Measurements from ENCODE around the gene DDX10.

The DDX10 gene

DNA sequence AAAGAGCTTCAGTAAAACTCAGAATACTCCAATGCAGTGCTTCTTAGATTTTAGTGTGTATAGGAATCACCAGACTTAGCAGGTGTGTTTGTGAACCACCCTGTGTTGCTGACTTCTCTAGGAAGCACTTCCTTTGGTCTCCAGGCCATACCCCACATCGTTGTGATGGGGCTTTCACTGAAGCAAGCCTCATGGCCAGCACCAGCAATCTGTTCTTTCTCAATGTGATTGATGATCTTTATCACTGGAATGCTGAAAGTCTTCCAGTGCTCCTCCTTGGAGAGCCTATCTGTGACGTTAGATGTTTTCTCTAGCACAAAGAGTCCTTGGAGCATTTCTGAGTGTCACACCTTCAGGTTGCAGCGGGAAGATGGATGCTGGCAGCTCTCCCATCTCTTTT lies 280.5 kb downstream of the DDX10 start:
- Histone ChIP-seq H3K18ac (ENCODE audit: low read length) (no peak overlapping the region), H2BK15ac (ENCODE audit: low read length) (no peak overlapping the region), H3K4me2 (ENCODE audit: insufficient read depth, low read length, poor library complexity, severe bottlenecking) (no peak overlapping the region), H3K27me3 (ENCODE audit: control insufficient read depth in 3 of 3, insufficient read depth in 3 of 3, low read depth in 1 of 3, low read length in 3 of 3) (no peaks in the 10 kb centered on the region), H3K23ac (ENCODE audit: low read depth, low read length, poor library complexity) (no peak overlapping the region), H3K27ac (replicated peaks; ENCODE audit: low read length) (no peak overlapping the region), H3K4me1 (ENCODE audit: control insufficient read depth in 2 of 2, insufficient read depth in 1 of 2, low read depth in 1 of 2, low read length in 2 of 2) (no peaks in the 10 kb centered on the region), H3K4me3 (ENCODE audit: low read length in 2 of 2) (no peak overlapping the region), H3K9me3 (replicated peaks in 1 of 2; ENCODE audit: control insufficient read depth in 2 of 2, insufficient read depth in 1 of 2, low read depth in 1 of 2, low read length in 2 of 2) (no peaks in the 10 kb centered on the region), H3K9ac (ENCODE audit: low read depth, low read length, poor library complexity) (no peak overlapping the region), H3K36me3 (replicated peaks in 1 of 2; ENCODE audit: control insufficient read depth in 2 of 2, insufficient read depth in 2 of 2, low read length in 2 of 2) (peaks cover 4 to 6% of the 10 kb centered on the region in 2 donors), H3K14ac (ENCODE audit: low read length) (no peak overlapping the region), H3K79me1 (ENCODE audit: low read depth, low read length) (no peaks in the 10 kb centered on the region), H2AK5ac (ENCODE audit: low read depth, low read length) (no peak overlapping the region), H2BK5ac (ENCODE audit: low read length) (no peak overlapping the region), H2BK120ac (ENCODE audit: low read depth, low read length) (no peak overlapping the region), H2BK12ac (ENCODE audit: low read length) (no peak overlapping the region), H3K4ac (ENCODE audit: low read length) (no peak overlapping the region), H4K91ac (ENCODE audit: low read depth, low read length, poor library complexity) (no peak overlapping the region), H2AFZ (ENCODE audit: low read length) (no peak overlapping the region), H4K8ac (ENCODE audit: low read depth, low read length) (no peak overlapping the region)
- no CpG with 5 or more reads among the region's 3 CpGs for WGBS, 2 donors (ENCODE audit: extremely low coverage in 2 of 2, insufficient read length in 2 of 2, insufficient replicate concordance in 1 of 2)
- no peak for DNase-seq (ENCODE audit: low spot score)

DNA sequence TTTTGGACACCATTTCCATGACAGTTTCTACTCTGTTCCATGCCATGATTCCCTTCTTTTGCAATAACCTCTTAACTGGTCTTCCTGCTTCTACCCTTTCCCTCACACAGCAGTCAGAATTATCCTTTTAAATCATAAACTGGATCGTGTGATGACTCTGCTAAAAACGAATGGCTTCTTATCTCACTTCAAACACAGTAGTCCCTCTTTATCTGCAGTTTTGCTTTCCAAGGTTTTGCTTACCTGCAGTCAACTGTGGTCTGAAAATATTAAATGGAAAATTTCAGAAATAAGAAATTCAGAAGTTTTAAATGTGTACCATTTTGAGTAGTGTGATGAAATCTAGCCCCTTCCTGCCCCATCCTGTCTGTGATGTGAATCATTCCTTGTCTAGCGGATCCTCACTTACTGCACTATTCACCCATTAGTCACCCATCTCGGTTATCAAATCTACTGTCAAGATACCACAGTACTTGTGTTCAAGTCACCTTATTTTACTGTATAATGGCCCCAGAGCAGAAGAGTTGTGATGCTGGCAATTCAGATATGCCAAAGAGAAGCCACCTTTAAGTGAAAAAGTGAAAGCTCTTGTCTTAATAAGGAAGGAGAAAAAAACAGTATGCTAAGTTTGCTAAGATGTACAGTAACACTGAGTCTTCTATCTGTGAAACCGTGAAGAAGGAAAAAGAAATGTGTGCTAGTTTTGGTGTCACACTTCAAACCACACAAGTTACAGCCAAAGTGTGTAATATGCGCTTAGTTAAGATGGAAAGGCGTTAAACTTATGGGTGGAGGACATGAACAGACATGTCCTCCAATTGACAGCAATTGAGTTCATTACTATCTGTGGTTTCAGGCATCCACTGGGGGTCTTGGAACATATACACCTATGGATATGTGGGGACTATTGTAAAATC lies 283.0 kb downstream of the DDX10 start:
- H2BK15ac ChIP-seq (ENCODE audit: low read length) = no peak overlapping the region
- no peak for DNase-seq (ENCODE audit: low spot score)
- H3K4me3 ChIP-seq (ENCODE audit: low read length in 2 of 2) = no peak overlapping the region
- H2BK5ac ChIP-seq (ENCODE audit: low read length) = no peak overlapping the region
- H4K8ac ChIP-seq (ENCODE audit: low read depth, low read length) = no peak overlapping the region
- H3K9ac ChIP-seq (ENCODE audit: low read depth, low read length, poor library complexity) = no peak overlapping the region
- no peak overlapping the region for H4K91ac ChIP-seq (ENCODE audit: low read depth, low read length, poor library complexity)
- H2BK120ac ChIP-seq (ENCODE audit: low read depth, low read length) = no peak overlapping the region
- no peak overlapping the region for H2AK5ac ChIP-seq (ENCODE audit: low read depth, low read length)
- H3K4me1 ChIP-seq (ENCODE audit: control insufficient read depth in 2 of 2, insufficient read depth in 1 of 2, low read depth in 1 of 2, low read length in 2 of 2) = no peaks in the 10 kb centered on the region
- no CpG with 5 or more reads among the region's 7 CpGs for WGBS, 2 donors (ENCODE audit: extremely low coverage in 2 of 2, insufficient read length in 2 of 2, insufficient replicate concordance in 1 of 2)
- H3K4ac ChIP-seq (ENCODE audit: low read length) = no peak overlapping the region
- no peak overlapping the region for H2AFZ ChIP-seq (ENCODE audit: low read length)
- H3K18ac ChIP-seq (ENCODE audit: low read length) = no peak overlapping the region
- H3K36me3 ChIP-seq (replicated peaks in 1 of 2; ENCODE audit: control insufficient read depth in 2 of 2, insufficient read depth in 2 of 2, low read length in 2 of 2) = peaks cover 0 to 2% of the 10 kb centered on the region in 2 donors
- H3K9me3 ChIP-seq (replicated peaks in 1 of 2; ENCODE audit: control insufficient read depth in 2 of 2, insufficient read depth in 1 of 2, low read depth in 1 of 2, low read length in 2 of 2) = no peaks in the 10 kb centered on the region
- H3K79me1 ChIP-seq (ENCODE audit: low read depth, low read length) = no peaks in the 10 kb centered on the region
- H3K23ac ChIP-seq (ENCODE audit: low read depth, low read length, poor library complexity) = no peak overlapping the region
- no peaks in the 10 kb centered on the region for H3K27me3 ChIP-seq (ENCODE audit: control insufficient read depth in 3 of 3, insufficient read depth in 3 of 3, low read depth in 1 of 3, low read length in 3 of 3)
- no peak overlapping the region for H3K14ac ChIP-seq (ENCODE audit: low read length)
- H3K4me2 ChIP-seq (ENCODE audit: insufficient read depth, low read length, poor library complexity, severe bottlenecking) = no peak overlapping the region
- H2BK12ac ChIP-seq (ENCODE audit: low read length) = no peak overlapping the region
- no peak overlapping the region for H3K27ac ChIP-seq (replicated peaks; ENCODE audit: low read length)

DNA sequence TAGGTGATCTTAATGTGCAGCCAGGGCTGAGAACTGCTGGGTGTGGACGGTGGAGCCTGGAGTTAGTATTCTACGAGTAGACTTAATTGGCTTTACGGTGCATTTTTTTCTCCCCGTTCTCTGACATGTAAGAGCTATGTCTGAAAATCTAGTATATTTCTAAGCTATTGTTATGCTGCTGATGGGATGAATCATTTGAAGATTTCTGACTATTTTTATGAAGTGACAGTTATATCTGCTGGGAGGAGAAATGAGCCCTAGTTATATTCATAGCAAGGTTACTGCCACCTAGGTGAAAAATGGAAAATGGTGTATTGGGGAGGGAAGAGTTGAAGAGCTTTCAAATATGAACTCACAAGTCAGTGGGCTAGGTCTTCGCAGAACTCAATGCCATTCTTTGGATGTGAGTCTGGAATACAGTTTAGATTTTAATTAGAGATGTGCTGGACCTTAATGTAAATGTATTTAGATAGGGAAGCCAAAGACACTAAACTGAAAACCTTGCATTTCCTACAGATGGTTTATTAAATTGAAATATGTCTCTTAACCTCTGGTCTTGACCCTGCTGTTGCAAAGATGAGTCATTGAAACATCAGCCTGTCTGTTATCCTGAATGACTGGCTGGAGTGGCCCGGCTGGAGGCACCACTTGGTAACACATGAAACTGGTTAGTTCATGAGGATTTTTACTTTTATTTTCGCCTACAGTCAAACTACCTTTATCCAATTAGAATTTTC lies 293.7 kb downstream of the DDX10 start:
- H3K36me3 ChIP-seq (replicated peaks in 1 of 2; ENCODE audit: control insufficient read depth in 2 of 2, insufficient read depth in 2 of 2, low read length in 2 of 2) = no peaks in the 10 kb centered on the region
- no peak overlapping the region for H3K9ac ChIP-seq (ENCODE audit: low read depth, low read length, poor library complexity)
- peak overlapping the region; percentile 32 for H2AFZ ChIP-seq (ENCODE audit: low read length)
- no peak overlapping the region for H3K4me3 ChIP-seq (ENCODE audit: low read length in 2 of 2)
- H3K14ac ChIP-seq (ENCODE audit: low read length) = no peak overlapping the region
- DNase-seq (ENCODE audit: low spot score) = no peak
- H2BK15ac ChIP-seq (ENCODE audit: low read length) = no peak overlapping the region
- no peak overlapping the region for H3K23ac ChIP-seq (ENCODE audit: low read depth, low read length, poor library complexity)
- no peak overlapping the region for H3K4ac ChIP-seq (ENCODE audit: low read length)
- no peak overlapping the region for H4K91ac ChIP-seq (ENCODE audit: low read depth, low read length, poor library complexity)
- no peak overlapping the region for H2BK120ac ChIP-seq (ENCODE audit: low read depth, low read length)
- peaks cover 3 to 4% of the 10 kb centered on the region in 2 donors for H3K4me1 ChIP-seq (ENCODE audit: control insufficient read depth in 2 of 2, insufficient read depth in 1 of 2, low read depth in 1 of 2, low read length in 2 of 2)
- H3K27me3 ChIP-seq (ENCODE audit: control insufficient read depth in 3 of 3, insufficient read depth in 3 of 3, low read depth in 1 of 3, low read length in 3 of 3) = no peaks in the 10 kb centered on the region
- H3K4me2 ChIP-seq (ENCODE audit: insufficient read depth, low read length, poor library complexity, severe bottlenecking) = no peak overlapping the region
- H3K79me1 ChIP-seq (ENCODE audit: low read depth, low read length) = no peaks in the 10 kb centered on the region
- no CpG with 5 or more reads among the region's 7 CpGs for WGBS, 2 donors (ENCODE audit: extremely low coverage in 2 of 2, insufficient read length in 2 of 2, insufficient replicate concordance in 1 of 2)
- H3K9me3 ChIP-seq (replicated peaks in 1 of 2; ENCODE audit: control insufficient read depth in 2 of 2, insufficient read depth in 1 of 2, low read depth in 1 of 2, low read length in 2 of 2) = no peaks in the 10 kb centered on the region
- no peak overlapping the region for H4K8ac ChIP-seq (ENCODE audit: low read depth, low read length)
- H3K27ac ChIP-seq (replicated peaks; ENCODE audit: low read length) = no peak overlapping the region
- H3K18ac ChIP-seq (ENCODE audit: low read length) = no peak overlapping the region
- no peak overlapping the region for H2BK12ac ChIP-seq (ENCODE audit: low read length)
- no peak overlapping the region for H2AK5ac ChIP-seq (ENCODE audit: low read depth, low read length)
- no peak overlapping the region for H2BK5ac ChIP-seq (ENCODE audit: low read length)

- Histone ChIP-seq H3K9me3 (replicated peaks in 1 of 2; ENCODE audit: control insufficient read depth in 2 of 2, insufficient read depth in 1 of 2, low read depth in 1 of 2, low read length in 2 of 2) (no peaks in the 10 kb centered on the region), H3K14ac (ENCODE audit: low read length) (no peak overlapping the region), H2BK5ac (ENCODE audit: low read length) (no peak overlapping the region), H4K8ac (ENCODE audit: low read depth, low read length) (no peak overlapping the region), H3K36me3 (replicated peaks in 1 of 2; ENCODE audit: control insufficient read depth in 2 of 2, insufficient read depth in 2 of 2, low read length in 2 of 2) (no peaks in the 10 kb centered on the region), H3K4me3 (ENCODE audit: low read length in 2 of 2) (no peak overlapping the region), H3K4me2 (ENCODE audit: insufficient read depth, low read length, poor library complexity, severe bottlenecking) (no peak overlapping the region), H3K4me1 (ENCODE audit: control insufficient read depth in 2 of 2, insufficient read depth in 1 of 2, low read depth in 1 of 2, low read length in 2 of 2) (peaks cover 3 to 4% of the 10 kb centered on the region in 2 donors), H3K18ac (ENCODE audit: low read length) (no peak overlapping the region), H2BK15ac (ENCODE audit: low read length) (no peak overlapping the region), H3K27ac (replicated peaks; ENCODE audit: low read length) (no peak overlapping the region), H2AK5ac (ENCODE audit: low read depth, low read length) (no peak overlapping the region), H3K27me3 (ENCODE audit: control insufficient read depth in 3 of 3, insufficient read depth in 3 of 3, low read depth in 1 of 3, low read length in 3 of 3) (no peaks in the 10 kb centered on the region), H4K91ac (ENCODE audit: low read depth, low read length, poor library complexity) (no peak overlapping the region), H3K23ac (ENCODE audit: low read depth, low read length, poor library complexity) (no peak overlapping the region), H2BK120ac (ENCODE audit: low read depth, low read length) (no peak overlapping the region), H3K9ac (ENCODE audit: low read depth, low read length, poor library complexity) (no peak overlapping the region), H2AFZ (ENCODE audit: low read length) (peak overlapping the region; percentile 32), H3K4ac (ENCODE audit: low read length) (no peak overlapping the region), H3K79me1 (ENCODE audit: low read depth, low read length) (no peaks in the 10 kb centered on the region), H2BK12ac (ENCODE audit: low read length) (no peak overlapping the region)
- DNase-seq (ENCODE audit: low spot score) = no peak
- WGBS, 2 donors (ENCODE audit: extremely low coverage in 2 of 2, insufficient read length in 2 of 2, insufficient replicate concordance in 1 of 2) = no CpG with 5 or more reads among the region's 4 CpGs
Observed at GRCh38 chr11:108959105-108959761, 294.4 kb downstream of the DDX10 start.

Data from neuronal stem cell (in vitro differentiated cells).